GM21528 (cell line): ENCODE measurements around the gene PBOV1.
"Not testable (repeated sequence)": the region's sequence is repeated elsewhere in the genome, so short reads cannot be mapped to it uniquely, and the experiment has no call there.

ENCODE experiments used
- ATAC-seq: cut with Tn5 transposase; IDR thresholded peaks from one replicate; pipeline ENCODE4 v1.9.1; 2021; ENCODE audit warnings: mild to moderate bottlenecking, moderate library complexity; ENCODE audit not compliant: unreplicated experiment, low FRiP score

The PBOV1 gene

GRCh38 chr6:138239774-138240173 is 21.5 kb upstream of the PBOV1 start:
- no peak for ATAC-seq

DNA sequence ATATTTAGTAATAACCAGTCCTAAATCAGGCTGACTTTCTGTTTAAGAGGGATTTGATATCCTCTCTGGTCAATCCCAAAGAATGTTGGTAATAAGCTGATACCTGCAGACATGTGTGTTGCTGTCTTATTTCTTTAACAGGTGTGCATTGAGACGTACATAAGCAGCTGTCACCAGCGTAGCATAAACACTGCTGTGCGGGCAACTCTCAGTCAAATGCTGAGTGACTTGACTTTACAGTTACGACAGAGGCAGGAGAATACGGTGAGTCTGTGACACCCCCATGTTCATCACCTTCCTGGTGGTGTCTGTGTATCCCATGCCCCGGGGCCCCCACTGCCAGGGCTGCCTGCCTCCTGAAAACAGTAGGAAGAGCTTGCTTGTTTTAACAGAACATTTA is 20.1 kb upstream of the PBOV1 start:
- no peak for ATAC-seq

DNA sequence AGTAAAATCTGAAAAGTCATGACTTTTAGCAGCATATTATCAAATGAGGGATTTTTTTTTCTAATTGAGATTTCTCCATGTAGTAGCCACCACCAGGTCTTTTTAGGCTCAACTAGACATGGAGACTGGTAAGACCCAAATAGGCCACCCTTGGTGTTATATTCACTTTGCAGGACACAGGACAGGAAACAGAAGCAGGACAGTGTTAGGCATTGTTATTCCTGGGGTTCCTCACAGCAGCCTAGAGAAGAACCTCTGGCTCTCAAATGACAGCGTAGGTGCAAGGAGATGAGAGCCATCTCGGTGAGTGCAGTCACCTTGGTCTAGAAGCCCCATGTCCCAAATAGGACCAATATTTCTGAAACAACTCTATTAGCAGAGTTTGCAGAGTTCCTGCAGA is 19.2 kb upstream of the PBOV1 start:
- ATAC-seq, result no peak

- ATAC-seq, result no peak
These were observed 17.4 kb upstream of the PBOV1 start for GRCh38 chr6:138235693-138236092.

DNA sequence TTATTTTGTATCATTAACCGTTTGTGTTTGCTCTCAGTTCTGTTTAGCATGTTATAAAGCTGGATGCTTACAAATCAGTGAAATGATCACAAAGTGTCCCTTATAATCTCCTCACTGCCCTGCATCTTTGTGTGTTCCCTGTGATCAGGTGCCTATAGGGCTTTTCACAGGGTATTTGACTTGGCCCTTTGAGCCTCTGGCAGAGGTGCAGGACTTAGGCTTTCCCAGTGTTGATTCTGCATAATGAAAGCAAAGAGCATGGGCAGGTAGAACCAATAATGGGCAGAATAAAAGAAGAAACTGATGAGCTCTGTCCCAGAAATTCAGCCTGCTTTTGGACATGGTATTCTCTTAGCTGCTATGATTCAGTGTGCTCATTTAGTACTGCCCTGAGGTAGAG is 16.9 kb upstream of the PBOV1 start:
- ATAC-seq, result no peak

DNA sequence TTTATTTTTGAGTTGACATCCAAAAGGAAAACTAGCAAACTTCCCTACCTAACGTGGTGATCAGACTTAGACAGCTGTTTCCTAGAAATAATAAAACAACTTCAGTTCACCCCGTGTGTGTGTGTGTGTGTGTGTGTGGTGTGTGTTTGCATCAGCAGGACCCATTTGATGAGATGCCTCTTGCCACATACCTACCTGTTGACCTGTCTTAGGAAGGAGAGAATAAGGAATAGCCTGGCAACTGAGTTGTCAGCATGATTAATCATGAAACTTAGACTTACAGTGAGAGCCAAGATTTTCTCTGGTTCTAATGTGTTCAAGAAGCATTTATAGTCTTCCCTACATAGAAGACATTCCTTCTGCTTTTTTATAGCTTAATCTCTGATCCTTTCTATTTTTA is 16.1 kb upstream of the PBOV1 start:
- no peak for ATAC-seq

DNA sequence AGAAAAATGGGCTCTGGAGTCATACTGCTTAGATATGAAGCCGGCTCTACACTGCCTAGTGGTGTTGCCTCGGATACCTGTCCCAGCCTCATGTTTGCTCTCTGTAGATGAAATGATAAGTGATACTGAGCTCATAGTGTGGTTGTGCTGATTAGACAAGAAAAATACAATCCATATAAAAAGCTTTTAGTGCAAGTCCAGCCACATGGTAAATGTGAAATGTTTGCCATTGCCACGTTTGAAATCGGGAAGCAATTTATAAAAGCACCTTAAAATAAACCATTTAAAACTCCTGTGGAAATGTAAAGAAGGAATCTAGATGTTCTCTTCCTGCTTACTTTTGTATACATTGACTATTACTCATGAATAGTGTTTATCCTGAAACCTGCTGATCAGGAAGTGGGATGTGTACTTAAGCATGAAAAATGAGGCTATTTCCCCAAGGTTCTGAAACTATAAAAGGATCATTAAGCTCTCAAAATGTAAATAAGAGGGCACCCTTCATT is 13.1 kb upstream of the PBOV1 start:
- no peak for ATAC-seq

DNA sequence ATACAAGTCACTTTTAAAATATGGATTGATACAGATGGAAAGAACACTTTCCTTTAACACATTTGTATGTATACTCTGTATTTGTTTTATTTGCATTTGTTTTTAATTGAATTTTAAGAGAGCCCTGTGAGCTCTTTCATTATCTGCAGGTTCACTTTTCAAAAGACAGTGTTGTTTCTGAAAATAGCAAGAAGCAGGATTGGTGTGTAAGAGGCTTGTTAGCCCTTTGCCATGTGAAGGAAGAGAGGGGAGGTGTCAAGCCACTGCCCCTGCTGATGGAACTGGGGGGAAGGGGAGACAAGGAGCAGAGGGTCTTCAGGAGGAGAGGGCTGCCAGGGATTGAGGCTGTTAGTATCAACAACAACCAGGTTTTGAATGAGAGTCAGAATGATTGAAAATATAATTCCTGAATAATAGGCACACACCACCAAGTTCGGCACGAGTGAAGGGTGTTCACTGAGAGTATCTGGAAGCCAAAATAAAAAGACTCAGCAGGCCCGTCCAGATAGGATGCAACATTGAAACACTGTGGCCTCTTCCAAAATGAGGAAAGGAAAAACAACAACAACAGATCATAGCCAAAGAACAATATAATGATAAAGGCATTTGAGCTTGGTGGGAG is 12.6 kb upstream of the PBOV1 start:
- ATAC-seq, result no peak

GRCh38 chr6:138230221-138230620 is 11.9 kb upstream of the PBOV1 start:
- no peak for ATAC-seq

GRCh38 chr6:138229663-138230179 is 11.4 kb upstream of the PBOV1 start:
- ATAC-seq, result no peak

DNA sequence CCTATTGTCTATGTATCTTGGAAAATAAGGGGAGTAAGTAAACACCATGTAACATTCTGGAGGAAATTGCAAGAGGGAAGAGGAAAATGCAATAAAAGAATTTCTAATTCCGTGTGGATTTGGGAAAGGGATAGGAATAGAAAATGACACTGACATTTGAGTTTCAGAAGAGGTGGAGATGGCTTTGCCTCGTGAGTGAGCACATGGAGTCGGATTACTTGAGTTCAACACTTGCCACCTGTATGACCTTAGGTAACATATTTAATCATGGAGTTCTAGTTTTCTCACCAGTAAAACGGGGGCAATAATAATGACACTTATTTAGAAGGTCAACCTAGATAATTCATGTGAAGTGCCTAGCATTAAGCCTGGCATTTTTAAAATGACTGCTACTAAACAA is 10.8 kb upstream of the PBOV1 start:
- no peak for ATAC-seq

DNA sequence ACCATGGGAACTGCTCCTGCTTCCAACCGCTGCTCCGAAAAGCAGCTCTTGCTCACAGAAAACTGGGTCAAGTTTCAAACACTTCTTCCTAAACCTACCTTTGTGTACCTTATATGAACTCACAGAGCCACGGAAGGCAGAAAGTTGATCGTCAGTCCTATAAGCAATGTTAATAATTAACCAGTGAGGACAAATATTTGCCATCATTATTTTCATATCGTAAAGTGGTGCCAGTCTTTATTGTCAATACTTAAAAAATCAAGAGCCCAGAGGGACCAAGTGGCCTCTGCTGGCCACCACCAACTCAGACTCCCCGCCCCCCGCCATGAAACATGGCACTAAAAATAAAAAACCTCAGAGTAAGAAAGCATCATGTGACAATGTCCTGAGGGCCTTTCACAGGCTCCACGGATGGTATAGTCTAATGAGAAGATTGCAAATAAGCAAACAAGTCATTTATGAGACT is 9.1 kb upstream of the PBOV1 start:
- ATAC-seq, result no peak

DNA sequence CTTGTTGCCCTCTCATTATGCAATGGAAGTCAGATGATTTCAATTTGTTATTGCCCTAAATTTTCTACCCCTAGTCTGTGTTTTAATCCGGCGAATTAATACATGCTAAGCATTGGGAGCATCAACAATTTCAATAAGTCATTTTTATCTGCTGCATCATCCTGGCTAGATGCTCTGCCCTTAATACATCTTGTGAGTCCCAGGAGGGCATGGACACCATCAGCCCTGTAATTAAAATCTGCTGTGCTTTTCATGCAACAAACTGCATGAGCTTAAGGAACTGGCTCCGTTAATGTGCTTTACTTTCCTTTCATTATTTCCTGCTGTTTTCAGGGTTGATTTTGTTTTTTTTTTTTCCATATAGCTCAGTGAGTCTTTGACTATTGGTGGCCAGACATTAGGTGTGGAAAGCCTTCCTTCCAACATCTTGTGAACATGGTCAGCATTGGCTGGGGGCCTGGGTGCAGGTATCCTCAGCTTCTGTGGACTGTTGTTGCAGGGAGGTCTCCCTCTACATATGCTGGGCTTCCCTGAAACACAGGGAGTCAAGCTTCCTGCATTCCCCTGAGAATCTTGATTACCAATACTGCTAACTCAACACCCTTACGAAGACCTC is 8.5 kb upstream of the PBOV1 start:
- no peak for ATAC-seq

DNA sequence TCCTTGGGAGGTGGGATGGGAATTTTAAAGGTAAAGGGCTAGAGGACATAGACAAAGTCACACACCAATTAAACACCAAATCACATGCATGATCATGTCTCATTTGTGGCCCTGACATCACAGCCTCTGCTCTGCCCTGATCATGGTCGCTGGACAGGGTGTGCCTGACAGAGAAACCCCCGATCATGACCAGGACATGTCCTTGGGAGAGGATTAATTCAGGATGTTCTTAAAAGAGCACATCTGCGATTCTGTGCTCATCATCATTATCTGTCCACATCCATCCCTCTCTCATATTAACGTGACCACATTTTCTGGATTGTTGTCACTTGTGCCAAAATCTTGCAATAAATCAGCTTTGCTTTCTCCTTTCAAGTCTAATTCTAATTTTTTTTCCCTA is 7.7 kb upstream of the PBOV1 start:
- no peak for ATAC-seq

DNA sequence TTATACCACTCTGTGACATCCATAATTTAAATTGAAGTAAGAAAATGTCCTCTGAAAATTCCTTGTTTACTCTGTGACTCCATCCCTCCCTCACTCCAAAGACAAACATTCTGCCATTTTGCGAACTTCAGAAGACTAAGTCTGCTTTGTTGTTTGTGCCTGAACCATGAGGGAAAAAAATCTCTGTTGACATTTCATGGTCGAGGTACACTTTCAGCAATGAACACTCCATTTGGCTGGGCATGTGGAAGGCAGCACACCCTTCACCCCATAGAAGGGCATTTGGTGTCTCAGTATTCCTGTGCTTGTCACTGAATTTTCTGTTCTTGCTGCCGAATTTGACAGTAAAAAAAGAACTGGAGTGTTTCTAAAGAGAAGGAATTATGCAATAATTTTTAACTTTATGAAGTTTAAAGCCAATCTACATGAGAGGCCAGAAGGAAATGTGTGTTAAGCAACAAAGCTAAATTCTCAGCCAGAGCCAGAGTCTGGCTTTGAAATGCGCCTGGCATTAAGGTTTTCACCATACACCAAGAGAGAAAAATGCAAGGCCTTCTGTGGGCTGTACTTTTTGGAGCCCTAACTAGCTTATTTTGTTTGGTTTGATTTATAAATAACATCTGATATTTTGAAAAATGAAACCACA is 4.7 kb upstream of the PBOV1 start:
- no peak for ATAC-seq

DNA sequence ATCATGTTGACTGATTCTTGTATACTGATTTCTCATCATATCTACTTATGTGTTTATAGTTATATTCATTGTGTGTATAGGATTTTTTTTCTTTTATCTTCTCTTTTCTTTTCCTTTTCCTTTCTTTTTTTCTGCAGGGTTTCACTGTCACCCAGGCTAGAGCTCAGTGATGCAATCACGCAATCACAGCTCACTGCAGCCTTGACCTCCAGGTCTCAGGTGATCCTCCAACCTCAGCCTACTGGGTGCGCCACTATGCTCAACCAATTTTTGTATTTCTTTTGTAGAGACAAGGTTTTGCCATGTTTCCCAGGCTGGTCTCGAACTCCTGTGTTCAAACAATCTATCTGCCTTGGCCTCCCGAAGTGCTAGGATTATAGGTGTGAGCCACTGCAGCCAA is 1.6 kb upstream of the PBOV1 start:
- ATAC-seq, result no peak

GRCh38 chr6:138219398-138219797 is 1.1 kb upstream of the PBOV1 start:
- no peak for ATAC-seq

GRCh38 chr6:138215093-138215782 is 3.1 kb downstream of the PBOV1 start:
- no peak for ATAC-seq

GRCh38 chr6:138212530-138212929 is 5.8 kb downstream of the PBOV1 start:
- not testable (repeated sequence) for ATAC-seq

DNA sequence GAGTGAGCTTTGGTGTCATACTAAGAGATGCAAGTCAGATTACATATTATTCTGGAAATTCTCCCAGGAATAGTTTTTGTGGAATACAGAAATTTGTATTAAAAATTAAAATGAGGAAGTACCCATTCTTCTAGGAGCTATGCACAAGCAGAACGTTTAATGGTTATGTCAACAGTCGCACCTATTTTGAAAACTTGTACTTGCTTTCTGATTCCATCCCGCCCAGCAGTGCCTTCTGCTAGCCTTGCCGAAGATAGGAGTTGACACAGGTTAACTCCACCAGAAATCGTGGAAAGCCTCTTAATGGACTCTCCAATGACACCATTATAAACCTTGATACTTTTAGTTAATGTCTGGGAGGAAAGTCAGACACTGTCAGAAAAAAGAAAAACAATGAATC is 6.7 kb downstream of the PBOV1 start:
- ATAC-seq, result no peak

GRCh38 chr6:138211048-138211581 is 7.2 kb downstream of the PBOV1 start:
- no peak for ATAC-seq
